ENCODE results near the gene LGALS7B.

DNA sequence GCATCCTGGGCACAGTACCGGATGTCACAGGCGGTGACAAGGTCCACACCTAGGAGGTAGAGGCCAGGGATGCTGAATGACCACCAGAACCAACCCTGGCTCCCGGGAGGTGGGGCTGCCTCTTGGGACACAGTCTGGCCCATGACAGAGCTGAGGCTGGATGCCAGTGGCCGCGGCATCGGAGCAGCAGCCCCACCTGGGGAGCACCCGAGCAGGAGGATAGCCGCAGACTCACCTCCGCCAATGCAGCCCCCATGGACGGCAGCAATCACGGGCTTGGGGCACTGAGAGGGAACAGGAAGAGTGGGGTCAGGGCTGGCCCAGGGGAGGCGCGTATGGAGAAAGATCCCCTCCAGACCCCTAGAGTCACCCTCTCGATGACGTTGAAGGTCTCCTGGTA, 28.1 kb downstream of the LGALS7B start:
- TF ChIP-seq, protein P1, sequence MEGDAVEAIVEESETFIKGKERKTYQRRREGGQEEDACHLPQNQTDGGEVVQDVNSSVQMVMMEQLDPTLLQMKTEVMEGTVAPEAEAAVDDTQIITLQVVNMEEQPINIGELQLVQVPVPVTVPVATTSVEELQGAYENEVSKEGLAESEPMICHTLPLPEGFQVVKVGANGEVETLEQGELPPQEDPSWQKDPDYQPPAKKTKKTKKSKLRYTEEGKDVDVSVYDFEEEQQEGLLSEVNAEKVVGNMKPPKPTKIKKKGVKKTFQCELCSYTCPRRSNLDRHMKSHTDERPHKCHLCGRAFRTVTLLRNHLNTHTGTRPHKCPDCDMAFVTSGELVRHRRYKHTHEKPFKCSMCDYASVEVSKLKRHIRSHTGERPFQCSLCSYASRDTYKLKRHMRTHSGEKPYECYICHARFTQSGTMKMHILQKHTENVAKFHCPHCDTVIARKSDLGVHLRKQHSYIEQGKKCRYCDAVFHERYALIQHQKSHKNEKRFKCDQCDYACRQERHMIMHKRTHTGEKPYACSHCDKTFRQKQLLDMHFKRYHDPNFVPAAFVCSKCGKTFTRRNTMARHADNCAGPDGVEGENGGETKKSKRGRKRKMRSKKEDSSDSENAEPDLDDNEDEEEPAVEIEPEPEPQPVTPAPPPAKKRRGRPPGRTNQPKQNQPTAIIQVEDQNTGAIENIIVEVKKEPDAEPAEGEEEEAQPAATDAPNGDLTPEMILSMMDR (IDR thresholded peaks at IDR 0.05; ENCODE audit: poor library complexity, severe bottlenecking) = no peak
- TF ChIP-seq RAD21 (conservative IDR thresholded peaks at IDR 0.05) (no peak), SMC3 (conservative IDR thresholded peaks at IDR 0.05; ENCODE audit: poor library complexity) (no peak), EZH2 (IDR thresholded peaks at IDR 0.05; ENCODE audit: borderline replicate concordance, insufficient read depth, low read length, poor library complexity, severe bottlenecking) (no peak)
